Ascending aorta (tissue), 2 donors: ENCODE measurements around the gene ATRNL1. TPM values are rescaled to one million over a fixed set of nuclear protein-coding genes. Genes with fewer than 3 reads are reported as not detected.
"Not testable (repeated sequence)": the region's sequence is repeated elsewhere in the genome, so short reads cannot be mapped to it uniquely, and the experiment has no call there.

Source experiments
- DNase-seq, 2 donors: peaks; one replicate each; pipeline ENCODE4 v3.0.0-alpha.2; 2019; ENCODE audit warnings: low spot score in 2 of 2
- H3K27ac ChIP-seq, 2 donors: fragments of 200-600 bp; sonication (generic); one replicate each; pipeline ENCODE4 v1.5.1; 2016 to 2017; ENCODE audit warnings: mild to moderate bottlenecking in 1 of 2
- H3K27me3 ChIP-seq: fragments of 200-600 bp; sonication (generic); one replicate; pipeline ENCODE4 v1.5.1; 2017
- H3K36me3 ChIP-seq, 2 donors: fragments of 200-600 bp; sonication (generic); one replicate each; pipeline ENCODE4 v1.5.1; 2016
- H3K4me1 ChIP-seq, 2 donors: fragments of 200-600 bp; sonication (generic); one replicate each; pipeline ENCODE4 v1.5.1; 2016 to 2017; ENCODE audit warnings: mild to moderate bottlenecking in 1 of 2
- H3K4me3 ChIP-seq, 2 donors: fragments of 200-600 bp; sonication (generic); one replicate each; pipeline ENCODE4 v1.5.1; 2016 to 2017; ENCODE audit warnings: mild to moderate bottlenecking in 1 of 2
- H3K9me3 ChIP-seq, 2 donors: fragments of 200-600 bp; sonication (generic); one replicate each; pipeline ENCODE4 v1.5.1; 2016
- CTCF ChIP-seq, 3 experiments: fragments of 200-600 bp in 2 of 3; fragments of 450-650 bp in 1 of 3; sonication (generic) in 2 of 3; IDR thresholded peaks; one replicate each; pipeline ENCODE4 v1.5.1; 2016 to 2019; ENCODE audit warnings: antibody characterized with exemption in 3 of 3, mild to moderate bottlenecking in 1 of 3, moderate library complexity in 1 of 3
- intact Hi-C: fragments of 100-400 bp; cut with DNase I; formaldehyde crosslinking; loops from one replicate; pipeline ENCODE4 v1.15.1; 2023
- total RNA-seq: library from RNA; depleted of rRNA; stranded (reverse); fragments of >200 nt; gene quantifications from one replicate; pipeline ENCODE4 v1.1.0, GENCODE V29; 2016

The ATRNL1 gene
- total RNA-seq, 1 donor from 2014 or later = 15.4 TPM

DNA sequence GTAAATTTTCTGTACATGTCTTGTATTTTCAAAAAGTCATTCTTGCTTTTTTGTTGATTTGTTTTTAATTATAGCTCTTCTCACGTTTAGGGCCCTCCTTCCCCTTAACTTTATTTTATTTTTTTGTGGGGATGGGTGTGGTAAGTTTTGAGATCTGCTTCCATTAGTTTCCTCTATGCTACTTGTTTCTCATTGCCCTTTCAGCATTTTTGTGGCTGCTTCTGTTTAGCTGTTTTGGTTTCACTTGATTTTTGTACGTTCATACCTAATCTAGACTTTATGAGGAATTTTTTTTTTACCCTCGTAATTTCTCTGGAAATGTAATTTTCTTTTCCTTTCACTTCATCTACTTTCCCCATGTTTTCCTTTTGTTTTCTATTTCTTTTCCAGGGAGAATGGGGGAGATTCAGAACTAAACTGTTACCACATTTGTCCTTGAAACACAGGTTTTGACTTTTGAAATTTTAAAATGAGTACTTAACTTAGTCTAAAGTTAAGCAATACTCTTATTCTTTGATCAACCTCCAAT, 80.8 kb downstream of the ATRNL1 start:
- no peak for TF ChIP-seq CTCF (IDR thresholded peaks at IDR 0.05)
- H3K27ac ChIP-seq = no peak overlapping the region
- intact Hi-C loops = loop anchor here (10.0 kb wide), 2 partner anchors 1111 to 1211 kb away; no protein-coding TSS in a partner anchor
- H3K4me1 ChIP-seq = no peaks in the 10 kb centered on the region
- H3K27me3 ChIP-seq = no peaks in the 10 kb centered on the region
- no peaks in the 10 kb centered on the region for H3K9me3 ChIP-seq
- no peaks in the 10 kb centered on the region for H3K36me3 ChIP-seq
- no peak overlapping the region for H3K4me3 ChIP-seq
- DNase-seq = no peak

DNA sequence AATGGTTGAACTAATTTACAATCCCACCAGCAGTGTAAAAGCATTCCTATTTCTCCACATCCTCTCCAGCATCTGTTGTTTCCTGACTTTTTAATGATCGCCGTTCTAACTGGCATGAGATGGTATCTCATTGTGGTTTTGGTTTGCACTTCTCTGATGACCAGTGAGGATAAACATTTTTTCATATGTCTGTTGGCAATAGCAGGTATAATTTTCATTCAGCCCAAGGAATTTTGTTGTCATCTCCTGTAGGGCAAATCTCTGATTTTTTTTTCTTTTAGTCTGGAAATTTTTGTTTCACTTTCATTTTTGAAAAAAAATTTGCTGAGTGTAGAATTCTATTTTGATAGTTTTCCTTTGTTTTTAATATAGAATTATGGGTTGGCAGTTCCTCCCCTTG, 114.1 kb downstream of the ATRNL1 start:
- H3K36me3 ChIP-seq, H3K9me3 ChIP-seq, DNase-seq, intact Hi-C loops, H3K4me3 ChIP-seq, H3K4me1 ChIP-seq, H3K27ac ChIP-seq, H3K27me3 ChIP-seq: not testable (repeated sequence)

- no peak for TF ChIP-seq CTCF (IDR thresholded peaks at IDR 0.05)
- no peaks in the 10 kb centered on the region for H3K36me3 ChIP-seq
- no peaks in the 10 kb centered on the region for H3K4me1 ChIP-seq
- no peak for DNase-seq
- H3K27me3 ChIP-seq = no peaks in the 10 kb centered on the region
- no peaks in the 10 kb centered on the region for H3K9me3 ChIP-seq
- intact Hi-C loops = no loop called here
- no peak overlapping the region for H3K27ac ChIP-seq
- no peak overlapping the region for H3K4me3 ChIP-seq
These were observed 116.0 kb downstream of the ATRNL1 start for GRCh38 chr10:115209133-115209532.

DNA sequence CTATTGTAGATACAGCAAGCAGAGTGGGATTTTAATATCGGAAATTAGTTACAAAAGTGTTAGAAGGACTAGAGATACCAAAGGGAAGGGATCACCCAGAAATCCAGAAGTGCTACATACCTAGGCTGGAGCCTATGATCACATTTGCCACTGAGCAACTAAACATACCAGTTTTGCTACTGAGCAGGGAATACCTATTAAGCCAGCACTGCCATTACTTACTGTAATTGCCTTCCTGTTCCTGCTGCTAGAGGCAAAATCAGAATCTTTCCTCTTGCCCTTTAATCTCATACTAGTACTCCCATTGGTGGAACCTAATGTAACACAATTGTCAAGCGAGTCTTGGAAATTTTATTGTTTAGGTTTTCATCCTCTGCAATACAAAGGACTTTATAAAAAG, 121.7 kb downstream of the ATRNL1 start:
- no peak for DNase-seq
- H3K36me3 ChIP-seq = no peaks in the 10 kb centered on the region
- no peaks in the 10 kb centered on the region for H3K9me3 ChIP-seq
- no peak for TF ChIP-seq CTCF (IDR thresholded peaks at IDR 0.05)
- no peak overlapping the region for H3K27ac ChIP-seq
- H3K27me3 ChIP-seq = no peaks in the 10 kb centered on the region
- intact Hi-C loops = no loop called here
- H3K4me3 ChIP-seq = no peak overlapping the region
- H3K4me1 ChIP-seq = no peaks in the 10 kb centered on the region

GRCh38 chr10:115219203-115219602, 126.0 kb downstream of the ATRNL1 start:
- no peak overlapping the region for H3K4me3 ChIP-seq
- no peaks in the 10 kb centered on the region for H3K27me3 ChIP-seq
- H3K9me3 ChIP-seq = peaks cover 0 to 3% of the 10 kb centered on the region in 2 donors
- H3K4me1 ChIP-seq = no peaks in the 10 kb centered on the region
- no peak overlapping the region for H3K27ac ChIP-seq
- no peak for TF ChIP-seq CTCF (IDR thresholded peaks at IDR 0.05)
- no peak for DNase-seq
- intact Hi-C loops = no loop called here
- peaks cover 0 to 6% of the 10 kb centered on the region in 2 donors for H3K36me3 ChIP-seq

- Histone ChIP-seq H3K36me3 (peaks cover 0 to 6% of the 10 kb centered on the region in 2 donors), H3K27ac (no peak overlapping the region), H3K4me1 (no peaks in the 10 kb centered on the region), H3K9me3 (peaks cover 0 to 3% of the 10 kb centered on the region in 2 donors), H3K27me3 (no peaks in the 10 kb centered on the region), H3K4me3 (no peak overlapping the region)
- DNase-seq = no peak
- TF ChIP-seq CTCF (IDR thresholded peaks at IDR 0.05) = no peak
- intact Hi-C loops = no loop called here
These were observed 128.9 kb downstream of the ATRNL1 start for GRCh38 chr10:115222039-115222438.
